ENCODE results near the gene SERINC5.

The SERINC5 gene

GRCh38 chr5:80225934-80226326, 29.9 kb downstream of the SERINC5 start:
- H3K79me2 ChIP-seq (ENCODE audit: insufficient read depth, low read length): peaks cover 98% of the 10 kb centered on the region
- no peaks in the 10 kb centered on the region for H3K27me3 ChIP-seq (ENCODE audit: insufficient read depth, low read length, poor library complexity, severe bottlenecking)
- H3K9me2 ChIP-seq (replicated peaks; ENCODE audit: low read depth, low read length): no peaks in the 10 kb centered on the region
- peaks cover 8% of the 10 kb centered on the region; the same call in 1 of the 2 replicates for H3K36me3 ChIP-seq (ENCODE audit: insufficient read depth, low read length)
- H2AFZ ChIP-seq (ENCODE audit: low read length): no peak overlapping the region
- H3K9me3 ChIP-seq (ENCODE audit: insufficient read depth, low read depth, low read length): no peaks in the 10 kb centered on the region
- peaks cover 79% of the 10 kb centered on the region for H4K20me1 ChIP-seq (ENCODE audit: insufficient read depth, low read length, poor library complexity, severe bottlenecking)
- H3K4me3 ChIP-seq (ENCODE audit: low read length, poor library complexity, severe bottlenecking): no peak overlapping the region
- H3K4me1 ChIP-seq (ENCODE audit: insufficient read depth, low read length, poor library complexity, severe bottlenecking): peaks cover 38% of the 10 kb centered on the region
- no peak overlapping the region for H3K4me2 ChIP-seq (ENCODE audit: low read depth, low read length, poor library complexity, severe bottlenecking)
- no peak for TF ChIP-seq CTCF (conservative IDR thresholded peaks at IDR 0.05; ENCODE audit: low read length)
- TF ChIP-seq EZH2phosphoT487 (IDR thresholded peaks at IDR 0.05; ENCODE audit: borderline replicate concordance): no peak
- no peak overlapping the region for H3K9ac ChIP-seq (ENCODE audit: low read depth, low read length, poor library complexity, severe bottlenecking)
- no peaks in the 10 kb centered on the region for H3F3A ChIP-seq (ENCODE audit: low read depth)

GRCh38 chr5:80225189-80225933, 30.5 kb downstream of the SERINC5 start:
- H3K79me2 ChIP-seq (ENCODE audit: insufficient read depth, low read length): peaks cover 98% of the 10 kb centered on the region
- TF ChIP-seq EZH2phosphoT487 (IDR thresholded peaks at IDR 0.05; ENCODE audit: borderline replicate concordance) (no peak), CTCF (conservative IDR thresholded peaks at IDR 0.05; ENCODE audit: low read length) (no peak)
- H3K4me1 ChIP-seq (ENCODE audit: insufficient read depth, low read length, poor library complexity, severe bottlenecking): peaks cover 38% of the 10 kb centered on the region
- H3K9me2 ChIP-seq (replicated peaks; ENCODE audit: low read depth, low read length): no peaks in the 10 kb centered on the region
- H3F3A ChIP-seq (ENCODE audit: low read depth): no peaks in the 10 kb centered on the region
- H3K9ac ChIP-seq (ENCODE audit: low read depth, low read length, poor library complexity, severe bottlenecking): no peak overlapping the region
- no peaks in the 10 kb centered on the region for H3K9me3 ChIP-seq (ENCODE audit: insufficient read depth, low read depth, low read length)
- no peak overlapping the region for H3K4me2 ChIP-seq (ENCODE audit: low read depth, low read length, poor library complexity, severe bottlenecking)
- peaks cover 79% of the 10 kb centered on the region for H4K20me1 ChIP-seq (ENCODE audit: insufficient read depth, low read length, poor library complexity, severe bottlenecking)
- H3K27me3 ChIP-seq (ENCODE audit: insufficient read depth, low read length, poor library complexity, severe bottlenecking): no peaks in the 10 kb centered on the region
- no peak overlapping the region for H3K4me3 ChIP-seq (ENCODE audit: low read length, poor library complexity, severe bottlenecking)
- no peak overlapping the region for H2AFZ ChIP-seq (ENCODE audit: low read length)
- H3K36me3 ChIP-seq (ENCODE audit: insufficient read depth, low read length): peaks cover 13% of the 10 kb centered on the region; the same call in 1 of the 2 replicates

GRCh38 chr5:80223561-80223960, 32.3 kb downstream of the SERINC5 start:
- H3K4me2 ChIP-seq (ENCODE audit: low read depth, low read length, poor library complexity, severe bottlenecking): no peak overlapping the region
- H3K4me3 ChIP-seq (ENCODE audit: low read length, poor library complexity, severe bottlenecking): no peak overlapping the region
- no peaks in the 10 kb centered on the region for H3K27me3 ChIP-seq (ENCODE audit: insufficient read depth, low read length, poor library complexity, severe bottlenecking)
- no peak overlapping the region for H2AFZ ChIP-seq (ENCODE audit: low read length)
- no peaks in the 10 kb centered on the region for H3K9me2 ChIP-seq (replicated peaks; ENCODE audit: low read depth, low read length)
- H3K79me2 ChIP-seq (ENCODE audit: insufficient read depth, low read length): peaks cover 98% of the 10 kb centered on the region
- peaks cover 15% of the 10 kb centered on the region; the same call in 1 of the 2 replicates for H3K36me3 ChIP-seq (ENCODE audit: insufficient read depth, low read length)
- no peaks in the 10 kb centered on the region for H3F3A ChIP-seq (ENCODE audit: low read depth)
- no peak for TF ChIP-seq CTCF (conservative IDR thresholded peaks at IDR 0.05; ENCODE audit: low read length)
- no peak for TF ChIP-seq EZH2phosphoT487 (IDR thresholded peaks at IDR 0.05; ENCODE audit: borderline replicate concordance)
- no peaks in the 10 kb centered on the region for H3K9me3 ChIP-seq (ENCODE audit: insufficient read depth, low read depth, low read length)
- H3K9ac ChIP-seq (ENCODE audit: low read depth, low read length, poor library complexity, severe bottlenecking): no peak overlapping the region
- peaks cover 75% of the 10 kb centered on the region for H4K20me1 ChIP-seq (ENCODE audit: insufficient read depth, low read length, poor library complexity, severe bottlenecking)
- peaks cover 40% of the 10 kb centered on the region for H3K4me1 ChIP-seq (ENCODE audit: insufficient read depth, low read length, poor library complexity, severe bottlenecking)
